Stimulated activated CD4-positive, alpha-beta T cell treated with anti-CD3 and anti-CD28 coated beads, Interleukin-2, amount 100 ng/mL, for 24 hours (primary cell): ENCODE measurements around the gene ELL2.

Experiments used
- DNase-seq, 2 donors: peaks; one replicate each; pipeline ENCODE4 v3.0.0-alpha.2; 2020

ELL2 gene

GRCh38 chr5:95953021-95953702 lies 8.5 kb downstream of the ELL2 start:
- DNase-seq, result no peak

- no peak for DNase-seq
Observed at GRCh38 chr5:95951916-95952315, 9.7 kb downstream of the ELL2 start.

- DNase-seq, result no peak
Observed at GRCh38 chr5:95949810-95950209, 11.8 kb downstream of the ELL2 start.

- no peak for DNase-seq
Observed at GRCh38 chr5:95948631-95949030, 13.0 kb downstream of the ELL2 start.

- no peak for DNase-seq
Observed at GRCh38 chr5:95946451-95946850, 15.2 kb downstream of the ELL2 start.

- DNase-seq, result no peak
Observed at GRCh38 chr5:95942968-95943367, 18.7 kb downstream of the ELL2 start.

GRCh38 chr5:95942414-95942813 lies 19.2 kb downstream of the ELL2 start:
- no peak for DNase-seq

- DNase-seq, result no peak
Observed at GRCh38 chr5:95941756-95942155, 19.9 kb downstream of the ELL2 start.

GRCh38 chr5:95940758-95941682 lies 20.6 kb downstream of the ELL2 start:
- DNase-seq, result no peak

- no peak for DNase-seq
Observed at GRCh38 chr5:95939465-95939864, 22.2 kb downstream of the ELL2 start.

GRCh38 chr5:95938766-95939165 lies 22.9 kb downstream of the ELL2 start:
- DNase-seq, result no peak

- no peak for DNase-seq
Observed at GRCh38 chr5:95938347-95938746, 23.3 kb downstream of the ELL2 start.

GRCh38 chr5:95937607-95938152 lies 24.0 kb downstream of the ELL2 start:
- DNase-seq, result no peak

- no peak for DNase-seq
Observed at GRCh38 chr5:95936812-95937397, 24.7 kb downstream of the ELL2 start.

- DNase-seq, result no peak
Observed at GRCh38 chr5:95935553-95936100, 26.0 kb downstream of the ELL2 start.

- DNase-seq, result no peak
Observed at GRCh38 chr5:95934207-95934804, 27.3 kb downstream of the ELL2 start.

- DNase-seq, result no peak
Observed at GRCh38 chr5:95932941-95933340, 28.7 kb downstream of the ELL2 start.

- no peak for DNase-seq
Observed at GRCh38 chr5:95931079-95931833, 30.4 kb downstream of the ELL2 start.

GRCh38 chr5:95930141-95930930 lies 31.3 kb downstream of the ELL2 start:
- DNase-seq, result no peak

- DNase-seq, result no peak
Observed at GRCh38 chr5:95928724-95929253, 32.9 kb downstream of the ELL2 start.
